Hindlimb muscle (tissue), 1 donor: ENCODE measurements around the gene CLMP. TPM values are rescaled to one million over a fixed set of nuclear protein-coding genes. Genes with fewer than 3 reads are reported as not detected.
A peak's percentile ranks its signal among the peaks of the same experiment; 100 is the strongest.

Experiments
- DNase-seq: peaks from one replicate; pipeline ENCODE4 v3.0.0-alpha.2; 2013
- polyA plus RNA-seq: library from polyadenylated mRNA; unstranded; fragments of 120-200 nt; gene quantifications from one replicate; pipeline ENCODE4 v1.2.1, GENCODE V29; 2013; ENCODE audit not compliant: insufficient read length

The CLMP gene
- polyA plus RNA-seq, 1 donor, result 12.5 TPM

DNA sequence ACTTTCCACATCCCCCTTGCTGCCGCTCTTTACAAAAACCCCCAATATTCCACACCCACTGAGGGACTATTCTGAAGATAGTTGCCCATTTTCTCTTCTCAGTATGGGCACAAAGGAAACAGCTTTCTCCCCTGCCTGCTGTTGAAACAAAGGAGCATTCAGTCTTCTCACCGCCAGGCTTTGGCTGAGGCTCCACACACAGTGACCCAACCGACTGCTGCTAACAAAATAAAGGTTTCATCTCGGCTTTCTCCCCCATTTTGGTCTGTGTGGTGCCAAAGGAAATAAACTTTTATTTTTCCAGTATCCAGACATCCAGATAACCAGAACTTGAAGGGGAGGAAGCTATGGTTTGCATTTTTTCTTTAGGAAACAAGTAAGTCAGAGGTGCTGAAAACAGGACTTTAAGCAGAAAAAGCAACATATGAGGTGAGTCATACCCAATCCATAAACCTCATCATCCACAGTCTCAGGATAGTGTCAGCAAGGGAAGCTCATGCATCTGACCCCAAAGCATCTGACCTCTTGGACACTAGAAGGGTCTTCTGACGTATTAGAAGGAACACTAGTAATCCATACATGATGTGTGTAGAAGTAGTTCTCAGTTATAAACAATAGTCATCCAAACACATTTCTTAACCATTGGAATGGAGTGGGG lies 6.4 kb downstream of the CLMP start:
- DNase-seq, result no peak

DNA sequence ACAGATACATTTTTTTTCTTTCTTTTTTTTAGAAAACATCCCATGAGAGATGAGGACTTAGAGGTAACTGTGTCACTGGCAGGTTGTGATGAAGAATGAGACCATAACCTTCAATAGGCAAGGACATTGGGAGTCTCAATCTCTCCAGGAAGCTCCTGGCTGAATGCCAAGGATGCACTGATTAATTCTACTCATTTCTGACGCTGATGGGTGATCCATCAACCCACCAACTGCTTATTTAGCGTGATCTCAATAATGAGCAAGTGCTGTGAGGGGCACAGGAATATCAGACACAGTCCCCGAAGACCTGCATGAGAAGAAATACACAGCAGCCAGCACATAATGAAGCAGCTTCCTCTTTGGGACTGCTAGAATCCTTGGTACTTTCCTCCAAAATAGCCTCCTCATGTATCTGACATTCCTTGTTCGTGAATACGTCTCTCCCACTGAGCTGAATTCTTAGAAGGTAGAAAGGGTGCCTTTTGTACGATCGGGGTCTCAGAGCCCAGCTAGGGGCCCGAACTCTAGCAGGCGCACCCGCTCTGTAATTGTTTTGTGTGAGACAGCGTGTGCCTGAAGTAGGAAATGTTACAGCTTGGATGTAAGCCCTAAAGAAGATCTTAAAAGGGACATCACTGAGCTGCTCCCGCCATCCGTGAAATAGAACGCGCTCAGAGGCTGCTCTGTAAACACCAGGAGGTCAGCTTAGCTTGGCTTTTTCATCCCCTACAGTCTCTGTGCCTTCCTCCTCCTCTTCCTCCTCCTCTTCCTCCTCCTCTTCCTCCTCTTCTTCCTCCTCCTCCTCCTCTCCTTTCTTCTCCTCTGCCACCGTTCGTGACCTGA lies 7.2 kb downstream of the CLMP start:
- peak; percentile 26 for DNase-seq

DNA sequence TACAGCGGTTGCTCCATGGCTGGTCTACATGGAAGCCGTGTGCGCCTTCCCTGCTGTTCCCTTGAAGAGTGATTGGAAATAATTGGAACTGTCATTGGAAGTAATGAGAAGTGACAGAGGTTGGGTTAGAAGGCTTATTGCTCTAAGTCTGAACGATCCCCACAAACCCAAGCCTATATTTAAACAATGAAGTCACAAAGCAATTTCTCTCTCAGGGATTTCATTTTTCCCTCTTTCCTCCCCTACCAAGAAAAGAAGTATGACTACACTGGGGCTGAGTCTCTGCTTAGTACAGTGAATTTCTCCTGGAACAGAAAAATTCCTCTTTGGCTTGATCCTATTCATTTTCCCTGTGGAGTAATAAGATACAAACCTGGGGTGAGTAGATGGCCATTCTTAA lies 7.8 kb downstream of the CLMP start:
- no peak for DNase-seq

DNA sequence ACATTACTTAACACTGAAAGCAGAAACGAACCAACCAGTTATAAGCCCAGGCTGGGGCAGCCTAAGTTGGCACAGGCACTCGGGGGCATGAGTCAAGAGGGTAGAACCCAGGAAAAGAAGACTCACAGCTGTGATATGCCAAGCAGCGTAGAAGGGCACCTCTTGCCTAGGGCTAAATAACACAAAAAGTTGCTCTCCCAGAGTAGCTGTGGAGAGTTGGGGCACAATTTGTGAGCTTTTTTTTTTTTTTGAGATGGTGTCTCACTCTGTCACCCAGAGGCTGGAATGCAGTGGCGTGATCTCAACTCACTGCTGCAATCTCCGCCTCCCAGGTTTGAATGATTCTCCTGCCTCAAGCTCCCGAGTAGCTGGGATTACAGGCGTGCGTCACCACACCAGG lies 8.8 kb downstream of the CLMP start:
- no peak for DNase-seq

DNA sequence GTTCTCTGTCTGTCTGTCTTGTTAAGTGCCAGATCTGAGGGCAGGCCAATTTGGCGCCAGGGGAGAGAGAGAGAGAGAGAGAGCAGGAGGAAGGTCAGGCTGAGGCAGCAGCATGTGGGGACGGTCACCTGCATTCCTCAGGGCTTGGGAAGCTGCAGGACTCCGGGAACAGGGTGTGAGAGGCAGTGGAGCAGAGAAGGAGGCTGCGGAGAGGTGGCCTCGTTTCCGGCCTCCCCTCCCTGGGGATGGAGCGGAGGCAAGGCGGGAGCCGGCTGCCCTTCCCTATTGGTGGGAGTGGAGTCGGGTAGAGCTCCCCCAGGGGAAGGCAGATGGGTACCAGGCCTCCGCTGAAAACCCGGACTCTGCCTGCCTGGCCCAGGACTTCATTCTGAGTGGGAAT lies 9.7 kb downstream of the CLMP start:
- no peak for DNase-seq

DNA sequence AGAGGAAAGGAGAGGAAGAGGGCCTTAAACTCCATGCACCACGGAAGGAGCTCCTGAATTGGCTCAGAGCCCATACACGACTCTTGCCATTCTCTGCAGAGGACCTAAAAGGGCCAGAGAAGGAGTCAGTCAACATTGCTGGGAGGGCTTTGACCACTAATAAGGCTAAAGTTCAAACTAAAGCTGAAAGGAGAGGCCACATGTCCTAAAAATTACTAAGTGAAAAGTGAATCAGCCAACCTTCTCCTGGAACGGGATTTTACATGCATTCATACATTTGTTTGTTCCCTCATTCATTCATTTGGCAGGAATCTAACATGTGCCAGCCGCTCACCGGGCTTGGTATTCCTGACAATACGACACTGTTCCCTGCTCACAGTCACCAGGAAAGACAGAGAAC lies 10.5 kb downstream of the CLMP start:
- DNase-seq, result no peak

DNA sequence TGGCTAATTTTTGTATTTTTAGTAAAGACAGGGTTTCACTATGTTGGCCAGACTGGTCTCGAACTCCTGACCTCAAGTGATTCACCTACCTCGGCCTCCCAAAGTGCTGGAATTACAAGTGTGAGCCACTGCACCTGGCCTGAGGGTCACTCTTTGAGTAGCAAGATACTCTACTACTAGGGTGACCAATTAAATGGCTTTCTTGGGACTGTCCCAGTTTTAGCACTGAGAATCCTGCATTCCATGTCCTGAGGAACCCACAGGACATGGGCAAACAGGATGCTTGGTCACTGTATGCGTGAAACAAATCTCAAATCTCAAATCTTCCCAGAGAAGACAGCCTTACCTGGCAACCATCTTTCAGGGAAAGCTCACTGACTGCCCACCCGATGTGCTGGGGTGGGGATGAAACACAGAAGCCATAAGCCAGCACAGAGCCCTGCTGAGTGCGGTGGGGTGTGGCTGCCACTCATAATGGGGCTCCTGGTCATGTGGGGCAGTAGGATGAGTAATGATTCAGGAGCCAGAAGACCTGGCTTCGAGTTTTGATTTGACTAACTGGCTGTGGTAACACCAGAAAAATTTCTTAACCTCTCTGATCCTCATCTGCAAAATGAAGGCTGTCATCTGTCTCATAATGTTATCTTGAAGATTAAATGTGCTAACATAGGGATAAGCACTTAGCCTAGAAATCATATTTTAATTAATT lies 11.5 kb downstream of the CLMP start:
- DNase-seq, result no peak

DNA sequence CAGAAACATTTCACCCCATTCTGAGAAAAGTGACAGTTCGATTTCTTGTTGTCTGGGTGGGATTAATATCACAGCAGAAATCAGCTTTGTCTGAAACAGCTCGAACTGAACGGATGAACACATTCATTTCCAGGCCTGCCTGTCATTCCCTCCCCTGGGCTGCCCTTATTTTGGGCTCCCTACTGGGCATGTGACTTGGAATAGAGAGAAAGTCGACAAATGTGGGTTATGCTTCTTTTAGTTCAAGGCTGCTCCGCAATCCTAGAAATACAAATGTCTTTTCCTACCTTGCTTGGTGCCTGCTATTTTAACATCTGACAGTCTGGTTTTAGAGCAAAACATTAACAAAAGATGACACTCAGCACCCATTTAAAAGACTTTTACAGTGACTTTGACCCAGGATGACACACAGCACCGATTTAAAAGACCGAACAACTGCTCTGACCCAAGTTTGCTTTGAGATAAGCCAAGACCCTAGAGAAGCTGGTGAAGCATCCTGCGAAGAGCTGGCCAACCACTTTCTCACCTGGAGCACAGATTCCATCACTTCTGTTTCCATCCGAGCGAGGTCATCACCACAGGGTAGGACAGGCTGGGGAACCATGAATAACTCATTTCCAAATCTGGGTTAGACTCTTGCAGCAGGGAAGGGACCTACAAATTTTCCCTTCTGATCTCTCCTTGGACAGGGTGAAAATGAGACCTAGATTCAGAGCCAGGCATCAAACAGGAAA lies 13.1 kb downstream of the CLMP start:
- no peak for DNase-seq

DNA sequence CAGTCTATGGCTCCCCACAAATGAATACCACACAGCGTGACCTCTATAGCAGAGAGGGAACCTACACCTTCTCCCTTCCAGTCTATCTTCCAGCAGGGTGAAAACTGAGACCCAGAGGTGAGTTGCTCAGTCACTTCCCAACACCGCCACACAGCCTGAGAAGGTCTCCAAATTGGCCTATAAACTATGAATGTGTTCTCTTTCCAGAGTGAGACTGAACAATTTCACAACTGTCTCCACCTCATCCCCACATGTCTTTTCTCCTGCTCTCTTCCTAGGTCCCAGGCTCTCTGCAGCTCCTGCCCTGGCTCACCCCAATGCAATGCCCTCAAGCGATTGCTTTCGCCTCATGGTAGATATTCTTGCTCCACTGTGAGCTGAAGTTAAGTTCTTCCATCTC lies 14.0 kb downstream of the CLMP start:
- no peak for DNase-seq

DNA sequence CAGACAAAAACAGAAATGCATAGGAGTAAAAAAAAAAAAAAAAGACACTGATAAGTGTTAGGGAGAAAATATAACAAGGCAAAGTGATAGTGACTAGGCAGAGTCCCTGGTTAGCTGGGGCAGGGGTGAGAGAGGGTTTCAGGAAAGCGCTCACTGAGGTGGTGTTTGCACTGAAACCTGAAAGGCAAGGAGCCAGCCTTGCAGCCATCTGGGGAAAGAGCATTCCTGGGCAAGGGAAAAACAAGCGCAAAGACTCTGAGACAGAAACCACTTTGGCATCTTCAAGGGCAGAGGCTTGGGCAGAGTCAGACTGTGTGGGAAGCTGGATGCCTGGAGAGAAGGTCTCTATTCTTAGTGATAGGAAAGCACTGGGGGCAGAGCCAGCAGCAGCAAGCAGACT lies 14.5 kb downstream of the CLMP start:
- no peak for DNase-seq

DNA sequence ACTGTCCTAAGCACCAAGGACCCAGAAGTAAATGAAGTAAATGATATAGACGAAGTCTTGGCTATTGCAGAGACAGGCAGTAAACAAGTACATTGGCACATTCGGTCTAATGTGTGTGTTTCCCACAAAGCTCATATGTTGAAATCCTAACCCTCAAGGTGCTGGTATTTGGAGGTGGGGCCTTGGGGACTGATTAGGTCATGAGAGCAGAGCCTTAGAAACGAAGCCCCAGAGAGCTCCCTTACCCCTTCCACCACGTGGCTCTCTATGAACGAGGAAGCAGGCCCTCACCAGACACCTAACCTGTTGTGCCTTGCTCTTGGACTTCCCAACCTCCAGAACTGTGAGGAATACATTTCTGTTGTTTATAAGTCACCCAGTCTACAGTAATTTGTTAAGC lies 14.9 kb downstream of the CLMP start:
- no peak for DNase-seq

DNA sequence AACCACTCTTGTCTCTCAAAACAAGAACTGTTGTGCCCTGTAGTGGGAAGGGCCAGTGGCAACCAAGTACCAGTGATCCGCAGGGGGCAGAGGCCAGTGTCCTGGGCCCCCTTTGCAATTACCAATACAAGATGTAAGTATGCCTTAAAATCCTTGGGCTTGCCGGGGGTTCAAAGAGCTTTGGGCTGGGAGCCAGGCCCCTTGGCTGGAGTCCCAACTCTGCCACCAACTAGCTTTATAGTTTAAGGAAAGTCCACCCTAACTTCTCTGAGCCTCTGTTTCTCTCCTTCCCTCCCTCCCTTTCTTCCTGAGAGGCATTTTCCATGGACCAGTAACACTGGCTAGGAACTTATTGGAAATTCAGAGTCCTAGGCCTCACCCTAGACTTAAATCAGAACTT lies 15.5 kb downstream of the CLMP start:
- no peak for DNase-seq

DNA sequence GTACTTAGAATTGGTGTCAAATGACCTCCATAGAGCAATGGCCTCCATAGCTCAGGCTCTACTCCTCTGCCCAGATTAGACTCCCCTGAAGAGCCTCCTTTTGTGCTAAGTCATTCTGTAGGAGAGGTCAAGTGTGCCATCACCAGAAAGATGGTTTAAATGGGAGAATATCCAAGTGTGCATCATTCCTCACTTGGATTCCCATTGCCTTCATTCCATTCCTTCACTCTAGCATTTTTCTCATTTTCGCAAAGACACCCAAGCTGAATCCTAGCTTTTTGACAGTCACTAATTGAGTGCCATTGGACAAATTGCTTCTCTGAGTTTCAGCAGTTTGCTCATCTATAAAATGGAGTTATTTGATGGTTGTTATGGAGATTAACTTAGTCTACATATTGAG lies 16.9 kb downstream of the CLMP start:
- no peak for DNase-seq

DNA sequence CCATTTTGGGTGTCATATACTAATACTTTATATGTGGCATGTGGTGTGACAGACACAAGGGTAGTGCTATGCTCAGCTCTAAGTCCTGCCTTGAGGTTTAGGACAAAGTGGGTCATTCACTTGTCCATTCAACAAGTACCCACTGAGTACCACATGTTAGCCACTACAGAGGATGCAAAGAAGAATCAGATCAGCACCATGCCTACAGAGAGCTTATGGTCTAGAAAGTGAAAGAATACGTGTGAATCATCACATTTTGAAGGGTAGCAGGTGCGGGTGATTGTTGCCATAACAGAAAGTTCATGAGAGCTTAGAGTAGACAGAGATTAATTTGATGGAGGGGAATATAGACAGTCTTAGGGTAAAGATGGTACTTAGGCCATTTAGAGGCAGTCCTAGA lies 18.3 kb downstream of the CLMP start:
- DNase-seq, result no peak

DNA sequence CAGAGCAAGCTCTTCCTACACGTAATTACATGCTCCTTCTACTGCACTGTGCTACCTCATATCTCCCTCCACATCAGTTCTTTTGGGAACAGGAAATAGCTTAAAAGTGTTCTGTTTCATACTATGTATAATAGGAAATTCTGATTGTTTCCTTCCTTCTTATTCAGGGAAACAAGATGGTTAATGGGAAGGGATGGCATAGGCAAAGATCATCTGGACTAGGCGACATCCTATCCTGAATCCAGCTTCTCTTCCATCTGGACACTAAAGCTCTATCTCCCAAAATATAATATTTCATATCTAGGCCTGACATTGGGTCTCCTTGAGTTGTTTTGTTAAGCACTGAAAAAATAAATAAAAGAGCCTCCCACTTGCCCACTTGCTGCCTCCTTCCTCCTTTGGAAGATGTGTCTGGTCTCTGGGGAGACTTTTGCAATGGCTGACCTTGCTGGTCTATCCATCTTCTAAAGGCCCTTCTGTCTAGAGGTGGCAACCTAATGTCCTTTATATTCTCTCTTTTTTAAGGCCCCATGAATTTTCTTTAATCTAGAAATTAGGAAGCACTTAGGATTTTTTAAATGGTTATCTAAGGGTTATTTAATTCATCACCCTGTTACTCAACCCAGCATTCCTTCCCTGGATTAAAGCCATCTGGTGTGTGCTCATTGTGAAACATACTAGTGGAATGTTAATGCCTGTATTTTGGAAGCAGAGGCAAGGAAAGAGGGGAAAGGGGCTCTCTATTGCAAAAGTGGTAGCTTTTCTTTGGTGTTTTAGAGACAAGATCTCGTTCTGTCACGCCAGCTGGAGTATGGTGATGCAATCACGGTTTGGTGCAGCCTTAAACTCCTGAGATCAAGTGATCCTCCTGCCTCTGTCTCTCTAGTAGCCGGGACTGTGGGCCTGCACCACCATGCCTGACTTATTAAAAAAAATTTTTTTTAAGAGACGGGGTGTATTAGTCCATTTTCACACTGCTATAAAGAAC lies 20.6 kb downstream of the CLMP start:
- peak; percentile 69 for DNase-seq

DNA sequence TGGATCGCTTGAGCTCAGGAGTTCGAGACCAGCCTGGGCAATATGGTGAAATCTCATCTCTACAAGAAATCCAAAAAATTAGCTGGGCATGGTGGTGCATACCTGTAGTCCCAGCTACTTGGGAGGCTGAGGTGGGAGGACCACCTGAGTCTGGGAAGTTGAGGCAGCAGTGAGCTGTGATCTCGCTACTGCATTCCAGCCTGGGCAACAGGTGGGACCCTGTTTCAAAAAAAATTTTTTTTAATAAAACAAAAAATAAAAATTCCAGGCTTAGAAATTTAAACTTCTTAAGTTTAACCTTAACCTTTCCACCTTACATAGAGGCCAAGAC lies 21.2 kb downstream of the CLMP start:
- DNase-seq, result no peak

DNA sequence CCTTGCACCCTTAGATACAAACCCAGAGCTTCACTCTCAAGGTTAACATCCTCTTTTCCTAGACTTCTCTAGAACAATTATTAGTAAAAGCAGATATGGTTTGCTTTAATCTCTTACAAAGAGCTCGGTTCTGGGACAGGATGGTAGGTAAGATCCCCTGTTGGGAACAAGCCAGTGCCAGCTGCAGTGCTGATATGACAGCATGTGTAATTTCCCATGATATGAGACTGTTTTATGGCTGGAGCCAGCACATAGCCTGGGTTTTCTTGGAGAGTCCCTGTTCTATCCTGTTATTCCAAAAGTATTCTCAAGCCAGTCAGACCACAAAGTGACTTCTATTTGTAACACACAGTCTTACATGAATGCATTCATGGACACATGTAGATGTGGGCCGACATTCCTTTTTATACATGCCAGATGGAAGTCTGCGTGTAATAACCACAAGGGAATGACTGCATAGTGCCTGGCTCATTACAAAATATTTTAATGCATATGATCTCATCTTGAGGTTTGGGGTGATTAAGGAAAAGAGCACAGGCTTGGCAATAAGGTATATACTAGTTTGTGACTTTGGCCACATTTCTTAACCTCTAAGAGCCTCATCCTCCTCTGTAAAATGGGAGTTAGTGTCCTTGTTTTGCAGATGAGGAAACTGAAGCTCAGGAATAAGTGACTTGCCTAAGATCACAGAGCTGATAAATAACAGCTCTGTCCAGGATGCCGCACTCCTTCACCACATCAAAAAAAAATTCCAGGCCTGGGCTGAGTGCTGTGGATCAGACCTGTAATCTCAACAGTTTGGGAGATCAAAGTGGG lies 21.8 kb downstream of the CLMP start:
- no peak for DNase-seq

DNA sequence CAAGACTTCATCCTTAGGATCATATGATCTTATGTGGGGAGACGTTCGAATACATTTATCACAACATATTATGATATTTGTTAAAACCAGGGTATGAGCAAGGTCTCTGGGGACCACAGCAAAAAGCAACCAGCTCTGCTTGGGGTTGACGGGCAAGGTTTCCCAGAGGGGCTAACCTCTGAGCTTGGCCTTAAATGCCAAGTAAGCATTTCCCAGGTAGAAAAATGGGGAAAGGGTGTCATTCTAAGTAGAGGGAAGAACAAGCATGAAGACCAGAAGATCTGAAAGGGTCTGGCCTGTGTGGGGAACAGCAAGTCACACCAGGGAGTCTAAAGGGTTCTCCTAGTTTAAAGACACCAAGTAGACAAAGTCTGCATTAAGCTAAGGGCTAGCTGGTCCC lies 24.1 kb downstream of the CLMP start:
- DNase-seq, result no peak

DNA sequence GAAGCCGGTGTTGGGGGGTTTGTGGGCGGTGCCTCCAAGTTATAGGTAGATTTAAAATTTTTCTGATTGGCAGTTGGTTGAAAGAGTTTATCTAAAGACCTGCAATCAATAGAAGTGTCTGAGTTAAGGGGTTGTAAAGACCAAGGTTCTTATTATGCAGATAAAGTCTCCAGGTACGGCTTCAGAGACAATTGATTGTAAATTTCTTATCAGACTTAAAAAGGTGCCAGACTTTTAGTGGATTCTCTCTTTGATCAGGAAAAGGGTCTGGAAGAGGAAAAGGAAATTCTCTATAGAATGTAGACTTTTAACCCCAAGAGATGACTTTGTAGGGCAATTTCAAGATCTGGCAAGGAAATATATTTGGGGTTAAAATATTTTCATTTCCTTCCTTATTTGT lies 25.2 kb downstream of the CLMP start:
- DNase-seq, result no peak

DNA sequence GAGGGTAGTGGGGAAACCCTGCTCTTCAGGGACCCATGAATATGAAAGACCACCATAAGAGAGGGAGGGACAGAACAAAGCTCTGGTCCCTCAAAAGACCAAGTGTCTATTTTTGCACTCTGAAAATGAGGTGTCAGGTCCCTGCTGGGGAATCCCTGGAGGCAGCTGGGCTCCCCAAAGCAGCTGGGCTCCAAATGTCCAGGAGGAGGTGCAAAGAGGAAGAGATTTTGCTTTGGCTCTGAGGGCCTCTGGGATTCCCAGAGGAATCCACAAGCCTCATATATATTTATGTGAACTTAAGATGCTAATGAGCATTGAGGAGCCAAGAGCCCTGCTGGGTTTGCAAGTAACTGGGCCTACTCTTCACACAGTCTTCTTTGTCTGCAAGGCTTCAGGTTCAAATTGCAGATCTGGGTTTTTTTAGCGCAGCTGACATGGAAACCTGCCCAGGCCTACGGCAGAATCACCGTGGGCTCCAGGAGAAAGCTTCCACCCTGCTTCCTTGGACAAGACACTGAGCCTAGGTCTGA lies 26.0 kb downstream of the CLMP start:
- no peak for DNase-seq

DNA sequence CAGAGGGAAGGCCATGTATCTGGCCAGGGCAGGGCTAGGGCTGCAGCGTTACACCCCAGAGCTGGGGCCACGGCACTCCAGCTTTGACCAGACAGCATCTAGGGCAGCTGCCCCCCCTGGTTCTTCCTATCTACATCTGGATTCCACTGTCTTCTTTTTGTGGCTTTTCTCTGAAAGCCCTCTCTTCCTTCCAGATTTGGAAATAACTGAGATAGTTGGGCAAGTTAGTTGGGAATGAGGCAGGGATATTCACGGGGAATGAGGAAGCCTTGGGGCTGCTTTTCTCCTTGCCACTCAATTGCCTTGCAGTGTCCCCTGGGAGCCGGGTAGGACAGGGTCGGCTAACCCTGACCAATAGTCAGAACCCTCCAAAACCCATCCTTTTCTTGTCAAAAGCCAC lies 26.8 kb downstream of the CLMP start:
- no peak for DNase-seq
